Sigmoid colon (tissue), 4 donors: ENCODE data around the gene QRICH1.

Experiments used
- EP300 ChIP-seq, 4 donors: sonication (generic); formaldehyde crosslinking; IDR thresholded peaks; one replicate each; pipeline ENCODE4 v1.6.1; 2017; ENCODE audit warnings: antibody characterized with exemption in 4 of 4
- POLR2A ChIP-seq, 2 donors: fragments of 450-650 bp; IDR thresholded peaks; one replicate each; pipeline ENCODE4 v1.6.1; 2016; ENCODE audit warnings: antibody characterized with exemption in 2 of 2, mild to moderate bottlenecking in 2 of 2, moderate library complexity in 2 of 2
- POLR2AphosphoS5 ChIP-seq, 4 donors: sonication (generic); formaldehyde crosslinking; IDR thresholded peaks; one replicate each; pipeline ENCODE4 v1.6.1; 2017; ENCODE audit warnings: antibody characterized with exemption in 4 of 4
- TF ChIP-seq, protein P1 (sequence below), 4 experiments: fragments of 450-650 bp in 3 of 4; fragments of 200-600 bp in 1 of 4; IDR thresholded peaks; one replicate each; pipeline ENCODE4 v1.5.1; 2016 to 2019; ENCODE audit warnings: antibody characterized with exemption in 4 of 4, mild to moderate bottlenecking in 3 of 4, moderate library complexity in 2 of 4

GRCh38 chr3:49122451-49122850, 28.6 kb upstream of the QRICH1 start:
- TF ChIP-seq EP300 (IDR thresholded peaks at IDR 0.05) (no peak), POLR2AphosphoS5 (IDR thresholded peaks at IDR 0.05) (no peak), POLR2A (IDR thresholded peaks at IDR 0.05) (no peak)
- TF ChIP-seq, protein P1, sequence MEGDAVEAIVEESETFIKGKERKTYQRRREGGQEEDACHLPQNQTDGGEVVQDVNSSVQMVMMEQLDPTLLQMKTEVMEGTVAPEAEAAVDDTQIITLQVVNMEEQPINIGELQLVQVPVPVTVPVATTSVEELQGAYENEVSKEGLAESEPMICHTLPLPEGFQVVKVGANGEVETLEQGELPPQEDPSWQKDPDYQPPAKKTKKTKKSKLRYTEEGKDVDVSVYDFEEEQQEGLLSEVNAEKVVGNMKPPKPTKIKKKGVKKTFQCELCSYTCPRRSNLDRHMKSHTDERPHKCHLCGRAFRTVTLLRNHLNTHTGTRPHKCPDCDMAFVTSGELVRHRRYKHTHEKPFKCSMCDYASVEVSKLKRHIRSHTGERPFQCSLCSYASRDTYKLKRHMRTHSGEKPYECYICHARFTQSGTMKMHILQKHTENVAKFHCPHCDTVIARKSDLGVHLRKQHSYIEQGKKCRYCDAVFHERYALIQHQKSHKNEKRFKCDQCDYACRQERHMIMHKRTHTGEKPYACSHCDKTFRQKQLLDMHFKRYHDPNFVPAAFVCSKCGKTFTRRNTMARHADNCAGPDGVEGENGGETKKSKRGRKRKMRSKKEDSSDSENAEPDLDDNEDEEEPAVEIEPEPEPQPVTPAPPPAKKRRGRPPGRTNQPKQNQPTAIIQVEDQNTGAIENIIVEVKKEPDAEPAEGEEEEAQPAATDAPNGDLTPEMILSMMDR (IDR thresholded peaks at IDR 0.05) = no peak
